RWPE1 (cell line): ENCODE data around the gene ERC2.

ENCODE experiments used
- CTCF ChIA-PET: fragments of 350-600 bp; sonication (Branson Sonifier 250); formaldehyde crosslinking; extraction: SDS; loops from one replicate; lab custom pipeline; 2021; lab: Yijun Ruan, JAX
- POLR2A ChIA-PET: fragments of 400-600 bp; formaldehyde crosslinking; extraction: SDS; loops from one replicate; lab custom pipeline; 2020; ENCODE audit warnings: antibody characterized with exemption; ENCODE audit not compliant: low non-redundant PET; lab: Yijun Ruan, JAX
- DNase-seq: peaks from one replicate; pipeline ENCODE4 v3.0.0; 2012; ENCODE audit warnings: low spot score
- H3K27ac ChIP-seq: fragments of 450-650 bp; 2 replicates; pipeline ENCODE4 v1.5.1; 2017
- CTCF ChIP-seq: fragments of 450-650 bp; conservative IDR thresholded peaks from 2 replicates; pipeline ENCODE4 v1.5.1; 2017; ENCODE audit warnings: low read depth, mild to moderate bottlenecking

ERC2 gene

DNA sequence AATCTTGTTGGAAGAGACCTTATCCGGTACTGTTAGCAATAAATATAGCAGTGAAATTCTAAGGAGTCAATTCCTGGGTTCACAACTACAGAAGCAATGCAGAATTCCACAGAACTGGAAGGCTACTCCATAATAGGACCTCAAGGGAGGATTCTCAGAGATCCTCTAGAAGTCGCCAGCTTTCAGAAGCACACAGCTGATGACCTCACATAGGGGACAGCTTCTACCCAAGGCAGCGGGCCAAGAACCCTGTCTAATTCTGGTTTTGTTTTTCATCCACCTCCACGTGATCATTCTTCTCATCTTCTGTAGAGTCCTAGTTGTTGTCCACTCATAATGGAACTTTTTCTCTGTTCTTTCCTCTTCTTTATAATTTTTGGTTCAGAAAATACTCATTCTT, 99.4 kb downstream of the ERC2 start:
- ChIA-PET CTCF (no interaction called here), POLR2A (no interaction called here)
- TF ChIP-seq CTCF = no peak
- DNase-seq = no peak
- H3K27ac ChIP-seq = no peak overlapping the region

DNA sequence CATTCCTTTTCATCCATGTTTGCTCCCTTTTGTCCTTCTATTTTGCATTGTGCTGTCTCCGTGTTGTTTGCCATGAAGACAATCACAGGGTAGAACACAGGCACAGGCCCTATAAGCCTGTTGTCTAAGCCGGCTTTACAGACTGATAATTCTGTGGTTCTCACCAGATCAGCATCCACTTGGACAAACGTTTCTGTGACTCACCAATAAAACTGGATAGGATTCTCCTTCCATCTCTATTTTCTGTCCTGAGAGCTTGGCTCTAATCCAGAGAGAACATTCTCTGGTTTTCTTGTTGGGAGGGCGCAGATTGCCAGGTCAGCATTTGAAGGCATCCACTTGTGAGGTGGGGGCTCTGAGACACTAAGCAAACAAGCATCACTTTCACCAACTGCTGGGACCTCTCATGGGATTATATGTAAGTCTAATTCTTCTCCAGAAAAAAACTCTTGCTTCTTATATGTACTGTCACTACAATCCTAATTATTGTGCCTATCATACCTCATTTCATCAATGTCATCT, 101.6 kb downstream of the ERC2 start:
- ChIA-PET CTCF (no interaction called here), POLR2A (no interaction called here)
- H3K27ac ChIP-seq = no peak overlapping the region
- no peak for TF ChIP-seq CTCF
- DNase-seq = no peak

- ChIA-PET CTCF (no interaction called here), POLR2A (no interaction called here)
- no peak overlapping the region for H3K27ac ChIP-seq
- TF ChIP-seq CTCF = no peak
- DNase-seq = no peak
Observed at GRCh38 chr3:56365905-56366640, 102.2 kb downstream of the ERC2 start.

GRCh38 chr3:56364665-56365064, 103.6 kb downstream of the ERC2 start:
- no peak for DNase-seq
- no peak overlapping the region for H3K27ac ChIP-seq
- ChIA-PET CTCF (no interaction called here), POLR2A (no interaction called here)
- TF ChIP-seq CTCF = no peak

GRCh38 chr3:56363720-56364119, 104.5 kb downstream of the ERC2 start:
- H3K27ac ChIP-seq = no peak overlapping the region
- no peak for DNase-seq
- POLR2A ChIA-PET = no interaction called here
- no peak for TF ChIP-seq CTCF
- CTCF ChIA-PET = no interaction called here

DNA sequence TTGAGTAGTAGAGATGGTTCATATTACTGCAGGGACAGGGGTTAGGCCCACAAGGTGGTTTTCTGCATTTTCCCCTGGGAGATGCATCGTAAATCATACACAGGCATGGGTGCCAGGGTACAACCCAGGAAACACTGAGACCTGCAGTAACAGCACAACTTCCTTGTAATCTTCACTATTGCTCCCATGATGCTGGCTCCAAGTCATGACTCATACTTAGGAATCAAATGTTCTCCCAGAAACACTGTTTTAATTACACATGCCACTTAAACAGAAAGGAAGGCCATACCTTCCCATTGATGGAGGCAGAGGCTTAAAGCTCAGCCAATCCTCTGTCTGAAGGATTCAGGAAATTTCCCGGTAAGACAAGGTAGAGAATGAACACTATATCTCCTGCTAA, 106.5 kb downstream of the ERC2 start:
- DNase-seq = no peak
- TF ChIP-seq CTCF = no peak
- ChIA-PET CTCF (no interaction called here), POLR2A (no interaction called here)
- H3K27ac ChIP-seq = no peak overlapping the region
